ENCODE measurements around the gene RPS29. TPM values are rescaled to one million over a fixed set of nuclear protein-coding genes. Genes with fewer than 3 reads are reported as not detected.

Gene RPS29
- total and polyA plus RNA-seq, 7 donors, result 2,343 to 22,215 (median 5,800) TPM

DNA sequence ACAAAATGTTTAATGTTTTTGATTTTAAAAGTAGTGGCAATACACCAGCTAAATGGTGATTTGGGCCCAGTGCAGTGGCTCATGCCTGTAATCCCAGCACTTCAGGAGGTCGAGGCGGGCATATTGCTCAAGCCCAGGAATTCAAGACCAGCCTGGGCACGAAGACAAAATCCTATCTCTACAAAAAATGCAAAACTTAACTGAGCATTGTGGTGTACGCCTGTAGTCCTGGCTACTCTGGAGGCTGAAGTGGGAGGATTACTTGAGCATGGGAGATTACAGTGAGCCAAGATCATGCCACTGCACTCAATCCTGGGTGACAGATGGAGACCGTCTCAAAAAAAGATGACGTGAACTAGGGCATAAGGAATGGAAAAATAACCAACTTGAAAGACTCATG, 29.6 kb upstream of the RPS29 start:
- H3K9me3 ChIP-seq, result no peaks in the 10 kb centered on the region
- TF ChIP-seq CTCF (IDR thresholded peaks at IDR 0.05) (no peak), EP300 (IDR thresholded peaks at IDR 0.05) (no peak), POLR2A (IDR thresholded peaks at IDR 0.05) (no peak), POLR2AphosphoS5 (IDR thresholded peaks at IDR 0.05) (no peak)
- H3K27ac ChIP-seq, result no peak overlapping the region
- H3K36me3 ChIP-seq, result peaks cover 0 to 14% (median 3%) of the 10 kb centered on the region in 4 donors
- intact Hi-C loops (cut with DNase I), result no loop called here
- no peaks in the 10 kb centered on the region for H3K27me3 ChIP-seq
- WGBS, 2 donors, result 94 to 97% methylated on average over 6 of the region's 6 CpGs
- no peak overlapping the region for H3K4me3 ChIP-seq
- DNase-seq, result no peak
- peaks cover 0 to 14% (median 7%) of the 10 kb centered on the region in 4 donors for H3K4me1 ChIP-seq

DNA sequence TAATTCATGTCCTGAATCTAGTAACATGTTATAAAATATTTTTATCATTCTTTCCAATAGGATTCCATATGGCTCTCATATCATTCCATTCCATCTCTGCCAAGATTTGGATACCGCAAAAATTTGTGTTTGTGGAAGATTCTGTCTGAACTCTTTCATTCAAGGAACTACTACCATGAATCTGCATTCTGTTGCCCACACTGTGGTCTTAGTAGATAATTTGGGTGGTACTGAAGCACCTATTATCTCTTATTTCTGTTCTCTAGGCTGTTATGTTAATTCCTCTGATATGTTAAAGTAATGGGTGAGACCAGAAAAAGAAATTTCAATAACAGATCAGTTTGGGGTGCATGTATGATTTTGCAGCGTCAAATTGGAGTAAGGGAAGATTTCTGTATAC, 28.0 kb upstream of the RPS29 start:
- peaks cover 0 to 7% (median 3%) of the 10 kb centered on the region in 4 donors for H3K4me1 ChIP-seq
- intact Hi-C loops (cut with DNase I), result no loop called here
- H3K9me3 ChIP-seq, result no peaks in the 10 kb centered on the region
- H3K4me3 ChIP-seq, result no peak overlapping the region
- no peak for TF ChIP-seq CTCF (IDR thresholded peaks at IDR 0.05)
- no peak for TF ChIP-seq POLR2AphosphoS5 (IDR thresholded peaks at IDR 0.05)
- no peak for TF ChIP-seq POLR2A (IDR thresholded peaks at IDR 0.05)
- no peak for TF ChIP-seq EP300 (IDR thresholded peaks at IDR 0.05)
- WGBS, 2 donors, result 96 to 97% methylated on average over 2 of the region's 2 CpGs
- no peaks in the 10 kb centered on the region for H3K27me3 ChIP-seq
- no peak overlapping the region for H3K27ac ChIP-seq
- peaks cover 0 to 14% (median 3%) of the 10 kb centered on the region in 4 donors for H3K36me3 ChIP-seq
- no peak for DNase-seq

DNA sequence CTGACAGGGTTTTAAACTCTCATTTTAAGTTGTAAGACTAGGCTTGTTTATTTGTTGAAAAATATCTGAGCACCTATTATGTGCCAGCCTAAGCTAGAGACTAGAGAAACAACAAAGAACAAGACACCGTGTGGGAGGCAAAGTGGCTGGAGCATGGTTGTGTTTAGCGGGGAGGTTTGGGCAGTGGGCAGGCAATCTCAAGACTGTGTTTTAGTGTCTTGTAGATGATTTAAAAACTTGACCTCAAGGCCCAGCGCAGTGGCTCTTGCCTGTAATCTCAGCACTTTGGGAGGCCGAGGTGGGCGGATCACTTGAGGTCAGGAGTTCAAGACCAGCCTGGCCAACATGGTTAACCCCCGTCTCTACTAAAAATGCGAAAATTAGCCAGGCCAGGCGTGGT, 26.5 kb upstream of the RPS29 start:
- Histone ChIP-seq H3K4me1 (no peaks in the 10 kb centered on the region), H3K27ac (no peak overlapping the region), H3K4me3 (no peak overlapping the region), H3K27me3 (no peaks in the 10 kb centered on the region), H3K9me3 (no peaks in the 10 kb centered on the region), H3K36me3 (peaks cover 0 to 2% (median under 1%) of the 10 kb centered on the region in 4 donors)
- TF ChIP-seq CTCF (IDR thresholded peaks at IDR 0.05) (no peak), POLR2AphosphoS5 (IDR thresholded peaks at IDR 0.05) (no peak), POLR2A (IDR thresholded peaks at IDR 0.05) (no peak), EP300 (IDR thresholded peaks at IDR 0.05) (no peak)
- DNase-seq, result no peak
- WGBS, 2 donors, result 94% methylated on average over 8 of the region's 8 CpGs
- intact Hi-C loops (cut with DNase I), result no loop called here

GRCh38 chr14:49612251-49612650, 26.1 kb upstream of the RPS29 start:
- Histone ChIP-seq H3K4me3 (no peak overlapping the region), H3K4me1 (no peaks in the 10 kb centered on the region), H3K36me3 (peaks cover 0 to 3% (median 0%) of the 10 kb centered on the region in 4 donors), H3K27me3 (no peaks in the 10 kb centered on the region), H3K27ac (no peak overlapping the region), H3K9me3 (no peaks in the 10 kb centered on the region)
- no peak for DNase-seq
- 92 to 93% methylated on average over 4 of the region's 4 CpGs for WGBS, 2 donors
- TF ChIP-seq EP300 (IDR thresholded peaks at IDR 0.05), result no peak
- no peak for TF ChIP-seq CTCF (IDR thresholded peaks at IDR 0.05)
- no peak for TF ChIP-seq POLR2A (IDR thresholded peaks at IDR 0.05)
- TF ChIP-seq POLR2AphosphoS5 (IDR thresholded peaks at IDR 0.05), result no peak
- intact Hi-C loops (cut with DNase I), result no loop called here

- H3K36me3 ChIP-seq, result peaks cover 0 to 13% (median 1%) of the 10 kb centered on the region in 4 donors
- H3K4me3 ChIP-seq, result no peak overlapping the region
- intact Hi-C loops (cut with DNase I), result no loop called here
- no peaks in the 10 kb centered on the region for H3K27me3 ChIP-seq
- TF ChIP-seq POLR2AphosphoS5 (IDR thresholded peaks at IDR 0.05), result no peak
- TF ChIP-seq EP300 (IDR thresholded peaks at IDR 0.05), result no peak
- no peak for TF ChIP-seq CTCF (IDR thresholded peaks at IDR 0.05)
- TF ChIP-seq POLR2A (IDR thresholded peaks at IDR 0.05), result no peak
- no peaks in the 10 kb centered on the region for H3K4me1 ChIP-seq
- no peaks in the 10 kb centered on the region for H3K9me3 ChIP-seq
- WGBS, 2 donors, result 44 to 93% methylated on average over 6 of the region's 6 CpGs
- no peak for DNase-seq
- H3K27ac ChIP-seq, result no peak overlapping the region
Observed at GRCh38 chr14:49607583-49607982, 21.4 kb upstream of the RPS29 start.
